Hippocampal formation (tissue), 2 donors: ENCODE results near the gene UBR7.
"Not testable (repeated sequence)": the region's sequence is repeated elsewhere in the genome, so short reads cannot be mapped to it uniquely, and the experiment has no call there.

ENCODE experiments used
- DNase-seq, 2 donors: peaks; one replicate each; lab custom pipeline; 2025; lab: John Stamatoyannopoulos, UW

The UBR7 gene

GRCh38 chr14:93206793-93207467, at the start of gene UBR7, which contains the start of gene GON7:
UBR7 (plus strand) TSS chr14:93207256; CDS start chr14:93207292, 36 bp downstream.
GON7 (minus strand) TSS chr14:93207065; CDS start chr14:93207037, 28 bp downstream.
- peak; percentile 96 to 97 for DNase-seq

GRCh38 chr14:93158349-93158748, 48.7 kb upstream of the UBR7 start:
- not testable (repeated sequence) for DNase-seq

GRCh38 chr14:93159625-93160352, 47.3 kb upstream of the UBR7 start:
- DNase-seq, result not testable (repeated sequence)

GRCh38 chr14:93160353-93160801, 46.7 kb upstream of the UBR7 start:
- no peak for DNase-seq

GRCh38 chr14:93161411-93161940, 45.6 kb upstream of the UBR7 start:
- no peak for DNase-seq

GRCh38 chr14:93163564-93163963, 43.5 kb upstream of the UBR7 start:
- DNase-seq, result no peak

GRCh38 chr14:93165271-93166265, 41.5 kb upstream of the UBR7 start:
- DNase-seq, result not testable (repeated sequence)

GRCh38 chr14:93168610-93169009, 38.4 kb upstream of the UBR7 start:
- not testable (repeated sequence) for DNase-seq

- DNase-seq, result not testable (repeated sequence)
Measured at GRCh38 chr14:93169619-93170018, 37.4 kb upstream of the UBR7 start.

GRCh38 chr14:93170141-93170540, 36.9 kb upstream of the UBR7 start:
- not testable (repeated sequence) for DNase-seq

- no peak for DNase-seq
Measured at GRCh38 chr14:93171376-93171775, 35.7 kb upstream of the UBR7 start.

- no peak for DNase-seq
Measured at GRCh38 chr14:93173943-93174395, 33.1 kb upstream of the UBR7 start.

GRCh38 chr14:93174731-93175130, 32.3 kb upstream of the UBR7 start:
- not testable (repeated sequence) for DNase-seq

GRCh38 chr14:93175492-93175891, 31.6 kb upstream of the UBR7 start:
- no peak for DNase-seq

GRCh38 chr14:93183596-93184317, 23.3 kb upstream of the UBR7 start:
- DNase-seq, result no peak

GRCh38 chr14:93184391-93185348, 22.4 kb upstream of the UBR7 start, which contains the start of the genes LYSET and MOAP1:
LYSET (plus strand) TSS chr14:93185317; CDS start chr14:93185406, 89 bp downstream.
MOAP1 (minus strand) TSS chr14:93184897; CDS start chr14:93184242, 655 bp downstream.
- peak; percentile 75 to 86 for DNase-seq

GRCh38 chr14:93185349-93185720, 21.7 kb upstream of the UBR7 start:
- DNase-seq, result no peak

- DNase-seq, result no peak
Measured at GRCh38 chr14:93186466-93186865, 20.6 kb upstream of the UBR7 start.

GRCh38 chr14:93186956-93187355, 20.1 kb upstream of the UBR7 start:
- no peak for DNase-seq
